Measurements from ENCODE around the gene ACTA2.

Gene ACTA2

DNA sequence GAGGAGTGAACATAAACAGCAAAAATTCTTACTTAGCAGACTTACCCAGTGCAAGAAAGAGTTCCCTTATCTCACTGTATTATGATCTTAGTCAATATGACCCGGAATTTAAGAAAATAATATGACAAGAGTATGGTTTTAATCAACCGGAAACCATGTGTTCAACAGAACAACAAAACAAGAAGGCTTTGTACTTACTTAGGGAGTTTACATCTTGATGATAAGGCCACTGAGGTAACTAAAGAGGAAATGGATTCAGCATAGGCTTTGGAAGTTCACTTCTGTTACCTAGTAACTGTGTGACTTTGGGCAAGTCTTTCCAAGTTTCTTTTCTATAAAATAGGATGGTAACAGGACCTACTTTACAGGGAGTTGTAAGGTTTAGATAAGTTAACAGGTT is 30.6 kb upstream of the ACTA2 start:
- H3K4me3 ChIP-seq (ENCODE audit: low read depth in 1 of 2, low read length in 2 of 2): no peak overlapping the region
- H3K27ac ChIP-seq (ENCODE audit: low read depth, low read length): peak overlapping the region; percentile 5
- peaks cover 5 to 51% of the 10 kb centered on the region in 2 donors for H3K4me1 ChIP-seq (ENCODE audit: control insufficient read depth in 1 of 2, insufficient read depth in 2 of 2, low read length in 2 of 2)

DNA sequence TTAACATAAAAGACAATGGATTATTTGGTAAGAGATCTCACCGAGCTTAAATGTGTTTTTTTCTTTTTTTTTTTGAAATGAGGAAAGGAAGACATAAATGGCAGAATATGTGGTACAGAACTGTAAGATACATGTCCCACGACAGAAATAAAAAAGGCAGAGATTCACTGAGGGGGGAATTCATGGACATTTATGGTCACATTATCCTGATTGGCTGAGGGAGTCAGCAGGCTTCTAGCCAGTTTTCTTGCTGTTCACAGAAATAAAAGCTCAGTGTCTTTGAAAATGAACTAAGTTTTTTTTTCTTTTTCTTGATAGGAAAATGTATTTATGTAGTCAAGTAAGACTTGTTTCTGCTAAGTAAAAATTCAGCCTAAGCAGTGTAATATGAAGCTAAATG is 29.8 kb upstream of the ACTA2 start:
- H3K4me3 ChIP-seq (ENCODE audit: low read depth in 1 of 2, low read length in 2 of 2): no peak overlapping the region
- no peak overlapping the region for H3K9ac ChIP-seq (ENCODE audit: low read depth in 1 of 2, low read length in 2 of 2)
- H3K27me3 ChIP-seq (ENCODE audit: control insufficient read depth in 1 of 2, insufficient read depth in 2 of 2, low read length in 2 of 2): no peaks in the 10 kb centered on the region
- no peaks in the 10 kb centered on the region for H3K9me3 ChIP-seq (ENCODE audit: control insufficient read depth in 1 of 2, low read length in 2 of 2)
- H3K36me3 ChIP-seq (ENCODE audit: control insufficient read depth in 1 of 2, insufficient read depth in 2 of 2, low read length in 2 of 2): no peaks in the 10 kb centered on the region
- no peak overlapping the region for H3K27ac ChIP-seq (ENCODE audit: low read depth, low read length)
- peaks cover 5 to 51% of the 10 kb centered on the region in 2 donors for H3K4me1 ChIP-seq (ENCODE audit: control insufficient read depth in 1 of 2, insufficient read depth in 2 of 2, low read length in 2 of 2)

More for the DNA sequence above, 30.6 kb upstream of the ACTA2 start:
- H3K9ac ChIP-seq (ENCODE audit: low read depth in 1 of 2, low read length in 2 of 2): no peak overlapping the region
- no peaks in the 10 kb centered on the region for H3K36me3 ChIP-seq (ENCODE audit: control insufficient read depth in 1 of 2, insufficient read depth in 2 of 2, low read length in 2 of 2)
- no peaks in the 10 kb centered on the region for H3K27me3 ChIP-seq (ENCODE audit: control insufficient read depth in 1 of 2, insufficient read depth in 2 of 2, low read length in 2 of 2)
- no peaks in the 10 kb centered on the region for H3K9me3 ChIP-seq (ENCODE audit: control insufficient read depth in 1 of 2, low read length in 2 of 2)

DNA sequence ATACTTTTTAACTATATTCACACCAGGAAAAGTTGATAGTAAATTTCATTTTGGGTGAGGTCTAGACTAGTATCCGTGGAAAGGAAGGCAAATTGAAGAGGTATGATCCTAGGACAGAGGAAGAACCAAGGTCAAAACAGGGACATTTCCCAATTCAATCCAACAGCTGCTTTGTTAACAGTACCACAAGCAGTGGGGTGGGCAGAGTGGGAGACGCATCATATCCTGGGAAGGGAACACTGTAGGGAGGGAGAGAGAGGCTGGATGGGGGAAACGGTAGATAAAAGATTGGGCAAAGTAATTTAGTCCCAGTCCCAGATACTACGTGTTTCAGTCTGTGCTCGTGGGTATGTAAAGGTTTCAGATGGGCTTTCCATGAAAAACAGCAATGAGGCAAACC is 28.9 kb upstream of the ACTA2 start:
- H3K27ac ChIP-seq (ENCODE audit: low read depth, low read length): no peak overlapping the region
- H3K4me3 ChIP-seq (ENCODE audit: low read depth in 1 of 2, low read length in 2 of 2): no peak overlapping the region
- no peak overlapping the region for H3K9ac ChIP-seq (ENCODE audit: low read depth in 1 of 2, low read length in 2 of 2)
- H3K36me3 ChIP-seq (ENCODE audit: control insufficient read depth in 1 of 2, insufficient read depth in 2 of 2, low read length in 2 of 2): no peaks in the 10 kb centered on the region
- H3K4me1 ChIP-seq (ENCODE audit: control insufficient read depth in 1 of 2, insufficient read depth in 2 of 2, low read length in 2 of 2): peaks cover 5 to 51% of the 10 kb centered on the region in 2 donors
- no peaks in the 10 kb centered on the region for H3K9me3 ChIP-seq (ENCODE audit: control insufficient read depth in 1 of 2, low read length in 2 of 2)
- no peaks in the 10 kb centered on the region for H3K27me3 ChIP-seq (ENCODE audit: control insufficient read depth in 1 of 2, insufficient read depth in 2 of 2, low read length in 2 of 2)

DNA sequence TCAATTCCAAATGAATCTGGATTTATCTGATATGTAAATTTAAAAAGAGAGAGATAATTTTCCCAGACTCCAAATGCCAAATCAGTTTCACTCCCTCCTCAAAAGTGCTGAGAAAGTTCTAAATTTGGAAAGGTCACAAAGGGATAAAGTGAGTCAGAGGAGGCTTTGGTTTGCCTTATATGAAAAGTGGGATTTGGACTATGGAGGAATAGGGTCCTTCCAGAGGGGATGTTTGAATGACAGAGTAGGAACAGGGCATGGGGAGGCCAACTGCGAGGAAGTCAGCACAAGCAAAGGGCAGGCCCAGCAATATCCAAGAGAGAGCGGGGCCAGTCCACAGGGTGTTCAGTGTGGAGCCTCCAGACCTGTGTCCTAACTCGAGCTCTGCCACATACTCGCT is 28.2 kb upstream of the ACTA2 start:
- H3K9me3 ChIP-seq (ENCODE audit: control insufficient read depth in 1 of 2, low read length in 2 of 2): no peaks in the 10 kb centered on the region
- H3K4me1 ChIP-seq (ENCODE audit: control insufficient read depth in 1 of 2, insufficient read depth in 2 of 2, low read length in 2 of 2): peaks cover 7 to 51% of the 10 kb centered on the region in 2 donors
- no peak overlapping the region for H3K27ac ChIP-seq (ENCODE audit: low read depth, low read length)
- H3K27me3 ChIP-seq (ENCODE audit: control insufficient read depth in 1 of 2, insufficient read depth in 2 of 2, low read length in 2 of 2): no peaks in the 10 kb centered on the region
- H3K4me3 ChIP-seq (ENCODE audit: low read depth in 1 of 2, low read length in 2 of 2): no peak overlapping the region
- H3K36me3 ChIP-seq (ENCODE audit: control insufficient read depth in 1 of 2, insufficient read depth in 2 of 2, low read length in 2 of 2): no peaks in the 10 kb centered on the region
- H3K9ac ChIP-seq (ENCODE audit: low read depth in 1 of 2, low read length in 2 of 2): no peak overlapping the region

DNA sequence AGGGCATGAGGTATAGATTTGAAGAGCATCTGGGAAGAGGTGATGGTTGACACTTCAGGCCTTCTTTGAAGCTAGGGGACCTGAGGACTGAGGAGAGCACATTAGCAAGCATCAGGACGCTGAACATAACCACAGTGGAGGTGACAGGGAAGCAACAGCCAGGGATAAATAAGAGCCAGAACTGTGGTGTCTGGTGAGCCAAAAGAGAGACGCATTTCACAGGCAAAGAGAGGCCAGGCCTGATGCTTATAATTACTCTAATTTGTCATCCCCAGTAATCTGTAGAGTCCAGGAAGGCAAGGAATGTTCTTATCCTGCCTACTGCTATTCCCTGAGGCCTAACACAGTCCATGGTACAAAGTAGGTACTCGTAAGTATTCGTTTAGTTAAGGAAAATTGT is 27.7 kb upstream of the ACTA2 start:
- Histone ChIP-seq H3K9me3 (ENCODE audit: control insufficient read depth in 1 of 2, low read length in 2 of 2) (no peaks in the 10 kb centered on the region), H3K27me3 (ENCODE audit: control insufficient read depth in 1 of 2, insufficient read depth in 2 of 2, low read length in 2 of 2) (no peaks in the 10 kb centered on the region), H3K4me3 (ENCODE audit: low read depth in 1 of 2, low read length in 2 of 2) (no peak overlapping the region), H3K27ac (ENCODE audit: low read depth, low read length) (no peak overlapping the region), H3K4me1 (ENCODE audit: control insufficient read depth in 1 of 2, insufficient read depth in 2 of 2, low read length in 2 of 2) (peaks cover 12 to 56% of the 10 kb centered on the region in 2 donors), H3K9ac (ENCODE audit: low read depth in 1 of 2, low read length in 2 of 2) (no peak overlapping the region), H3K36me3 (ENCODE audit: control insufficient read depth in 1 of 2, insufficient read depth in 2 of 2, low read length in 2 of 2) (no peaks in the 10 kb centered on the region)

DNA sequence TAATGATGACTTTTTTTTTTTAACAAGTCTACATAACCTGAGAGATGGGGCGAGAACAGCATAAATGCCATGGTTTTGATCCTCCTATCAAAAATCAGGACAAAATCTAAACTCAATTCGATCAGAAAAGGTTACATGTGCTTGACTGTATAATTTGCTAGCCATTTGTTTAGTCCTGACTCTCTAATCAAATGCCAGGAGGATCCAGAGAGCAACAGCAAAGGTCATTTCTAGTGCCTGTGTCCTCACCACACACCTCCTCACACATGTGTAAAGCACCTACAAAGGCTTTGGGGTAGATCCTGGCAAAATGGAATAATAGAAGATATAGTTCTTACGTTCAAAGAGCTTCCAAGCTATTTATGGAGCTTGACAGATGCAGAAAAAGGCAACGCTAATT is 27.0 kb upstream of the ACTA2 start:
- H3K9ac ChIP-seq (ENCODE audit: low read depth in 1 of 2, low read length in 2 of 2): no peak overlapping the region
- no peak overlapping the region for H3K27ac ChIP-seq (ENCODE audit: low read depth, low read length)
- H3K4me1 ChIP-seq (ENCODE audit: control insufficient read depth in 1 of 2, insufficient read depth in 2 of 2, low read length in 2 of 2): peaks cover 12 to 61% of the 10 kb centered on the region in 2 donors

DNA sequence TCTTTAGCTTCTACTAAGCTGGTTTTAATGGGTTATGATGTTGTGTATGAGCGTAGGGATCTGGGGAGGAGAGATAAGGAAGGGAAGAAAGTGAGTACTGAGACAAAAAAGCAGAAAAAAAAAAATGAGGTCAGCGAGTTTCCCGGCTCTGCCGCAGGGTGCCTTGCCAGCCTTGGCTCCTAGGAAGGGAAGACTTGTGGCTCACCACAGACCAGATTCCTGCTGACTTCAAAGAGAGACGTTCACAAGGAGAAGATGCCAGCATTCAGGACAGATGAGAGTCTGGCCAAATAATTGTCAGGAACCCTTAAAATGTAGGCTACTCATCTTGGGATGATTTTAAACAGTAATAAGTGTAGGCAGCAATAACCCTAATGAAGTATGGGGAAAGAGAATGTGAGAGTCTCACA is 26.6 kb upstream of the ACTA2 start:
- H3K4me1 ChIP-seq (ENCODE audit: control insufficient read depth in 1 of 2, insufficient read depth in 2 of 2, low read length in 2 of 2): peaks cover 12 to 59% of the 10 kb centered on the region in 2 donors
- H3K9me3 ChIP-seq (ENCODE audit: control insufficient read depth in 1 of 2, low read length in 2 of 2): no peaks in the 10 kb centered on the region

More for the DNA sequence above, 27.0 kb upstream of the ACTA2 start:
- Histone ChIP-seq H3K4me3 (ENCODE audit: low read depth in 1 of 2, low read length in 2 of 2) (no peak overlapping the region), H3K9me3 (ENCODE audit: control insufficient read depth in 1 of 2, low read length in 2 of 2) (no peaks in the 10 kb centered on the region), H3K27me3 (ENCODE audit: control insufficient read depth in 1 of 2, insufficient read depth in 2 of 2, low read length in 2 of 2) (no peaks in the 10 kb centered on the region), H3K36me3 (ENCODE audit: control insufficient read depth in 1 of 2, insufficient read depth in 2 of 2, low read length in 2 of 2) (no peaks in the 10 kb centered on the region)

DNA sequence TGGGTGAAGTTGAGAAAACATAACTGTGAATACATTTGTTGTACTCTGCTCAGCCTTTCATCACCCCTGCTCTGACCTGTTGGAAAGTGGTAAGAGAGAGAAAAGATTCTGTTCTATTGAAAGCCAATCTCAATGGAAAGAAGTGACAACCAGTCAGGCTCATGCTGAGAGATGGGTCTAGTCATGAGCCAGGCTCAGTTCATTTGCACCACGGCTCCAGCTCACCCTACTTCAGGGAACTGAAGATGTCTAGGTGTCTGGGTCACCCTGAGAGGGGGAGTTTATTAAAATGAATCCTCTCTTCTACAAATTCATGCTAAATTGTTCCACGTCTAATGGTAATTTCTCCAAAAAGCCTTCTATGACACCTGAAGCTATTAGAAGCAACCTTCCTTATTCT is 25.9 kb upstream of the ACTA2 start:
- peaks cover 12 to 52% of the 10 kb centered on the region in 2 donors for H3K4me1 ChIP-seq (ENCODE audit: control insufficient read depth in 1 of 2, insufficient read depth in 2 of 2, low read length in 2 of 2)

More for the DNA sequence above, 26.6 kb upstream of the ACTA2 start:
- Histone ChIP-seq H3K36me3 (ENCODE audit: control insufficient read depth in 1 of 2, insufficient read depth in 2 of 2, low read length in 2 of 2) (no peaks in the 10 kb centered on the region), H3K4me3 (ENCODE audit: low read depth in 1 of 2, low read length in 2 of 2) (no peak overlapping the region), H3K27ac (ENCODE audit: low read depth, low read length) (no peak overlapping the region), H3K9ac (ENCODE audit: low read depth in 1 of 2, low read length in 2 of 2) (no peak overlapping the region), H3K27me3 (ENCODE audit: control insufficient read depth in 1 of 2, insufficient read depth in 2 of 2, low read length in 2 of 2) (no peaks in the 10 kb centered on the region)

DNA sequence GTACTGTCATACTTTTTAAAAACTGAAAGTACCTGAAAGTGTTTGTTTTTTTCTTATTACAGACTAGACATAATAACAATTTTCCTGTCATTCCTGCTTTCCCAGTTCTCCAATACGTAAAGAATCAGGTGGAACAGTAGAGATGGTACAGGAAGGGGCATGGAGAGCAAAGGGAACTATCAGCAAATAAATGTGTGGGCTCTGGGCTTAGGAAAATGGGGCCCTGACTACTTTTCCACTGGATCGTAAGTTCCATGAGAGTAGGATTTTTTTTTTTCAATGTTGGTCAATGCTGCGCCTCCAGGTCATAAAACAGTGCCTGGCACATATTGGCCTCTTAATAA is 22.8 kb upstream of the ACTA2 start:
- H3K4me1 ChIP-seq (ENCODE audit: control insufficient read depth in 1 of 2, insufficient read depth in 2 of 2, low read length in 2 of 2): peaks cover 7 to 23% of the 10 kb centered on the region in 2 donors
- peak overlapping the region; percentile 49 for H3K27ac ChIP-seq (ENCODE audit: low read depth, low read length)
- H3K9ac ChIP-seq (ENCODE audit: low read depth in 1 of 2, low read length in 2 of 2): peak overlapping the region; percentile 13 to 35
- H3K9me3 ChIP-seq (ENCODE audit: control insufficient read depth in 1 of 2, low read length in 2 of 2): no peaks in the 10 kb centered on the region
- H3K4me3 ChIP-seq (ENCODE audit: low read depth in 1 of 2, low read length in 2 of 2): peak overlapping the region; percentile 62 to 73
- H3K36me3 ChIP-seq (ENCODE audit: control insufficient read depth in 1 of 2, insufficient read depth in 2 of 2, low read length in 2 of 2): no peaks in the 10 kb centered on the region
- H3K27me3 ChIP-seq (ENCODE audit: control insufficient read depth in 1 of 2, insufficient read depth in 2 of 2, low read length in 2 of 2): no peaks in the 10 kb centered on the region

More for the DNA sequence above, 25.9 kb upstream of the ACTA2 start:
- H3K36me3 ChIP-seq (ENCODE audit: control insufficient read depth in 1 of 2, insufficient read depth in 2 of 2, low read length in 2 of 2): no peaks in the 10 kb centered on the region
- no peak overlapping the region for H3K27ac ChIP-seq (ENCODE audit: low read depth, low read length)
- no peak overlapping the region for H3K4me3 ChIP-seq (ENCODE audit: low read depth in 1 of 2, low read length in 2 of 2)
- no peak overlapping the region for H3K9ac ChIP-seq (ENCODE audit: low read depth in 1 of 2, low read length in 2 of 2)
- H3K9me3 ChIP-seq (ENCODE audit: control insufficient read depth in 1 of 2, low read length in 2 of 2): no peaks in the 10 kb centered on the region
- H3K27me3 ChIP-seq (ENCODE audit: control insufficient read depth in 1 of 2, insufficient read depth in 2 of 2, low read length in 2 of 2): no peaks in the 10 kb centered on the region

DNA sequence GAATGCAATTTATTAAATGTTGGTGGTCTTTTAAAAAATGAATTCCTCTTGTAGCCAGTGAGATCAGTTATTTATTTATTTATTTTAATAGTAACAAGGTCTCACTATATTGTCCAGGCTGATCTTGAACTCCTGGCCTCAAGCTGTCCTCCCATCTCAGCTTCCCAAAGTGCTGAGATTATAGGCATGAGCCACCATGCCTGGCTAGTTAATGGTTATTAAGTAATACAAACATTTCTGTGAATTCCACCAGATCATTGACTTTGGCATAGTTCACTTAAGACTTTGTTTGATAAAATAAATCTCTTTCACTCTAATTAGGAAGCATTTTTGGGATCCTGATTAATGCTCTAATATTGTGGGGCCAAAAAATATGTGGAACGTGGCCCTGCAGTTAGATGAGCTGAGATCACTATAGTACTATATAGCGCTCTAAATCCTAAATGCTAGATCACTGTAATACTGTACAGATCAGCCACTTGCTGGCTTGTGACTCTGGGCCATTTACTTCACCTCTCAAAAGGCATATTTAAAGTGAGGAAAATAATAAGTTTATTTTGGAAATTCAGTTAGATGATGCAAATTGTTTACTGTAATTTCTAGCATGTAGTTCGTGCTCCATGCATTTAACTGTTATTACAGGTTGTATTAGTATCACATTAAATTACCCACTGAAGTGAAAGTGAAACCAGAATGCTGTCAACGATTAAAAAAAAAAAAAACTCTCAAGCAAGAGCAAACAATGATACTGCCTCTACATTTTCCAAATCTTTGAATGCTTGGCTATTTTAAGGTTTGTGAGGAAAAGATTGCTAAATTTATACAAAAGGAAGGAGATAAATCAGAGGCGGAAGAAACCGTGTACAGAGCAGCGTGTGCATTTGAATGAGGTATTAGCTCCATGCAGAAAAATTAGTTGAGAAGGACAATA is 22.1 kb upstream of the ACTA2 start:
- Histone ChIP-seq H3K4me3 (ENCODE audit: low read depth in 1 of 2, low read length in 2 of 2) (peak overlapping the region; percentile 62 to 73), H3K9me3 (ENCODE audit: control insufficient read depth in 1 of 2, low read length in 2 of 2) (no peaks in the 10 kb centered on the region), H3K36me3 (ENCODE audit: control insufficient read depth in 1 of 2, insufficient read depth in 2 of 2, low read length in 2 of 2) (no peaks in the 10 kb centered on the region), H3K27me3 (ENCODE audit: control insufficient read depth in 1 of 2, insufficient read depth in 2 of 2, low read length in 2 of 2) (no peaks in the 10 kb centered on the region), H3K27ac (ENCODE audit: low read depth, low read length) (peak overlapping the region; percentile 49), H3K9ac (ENCODE audit: low read depth in 1 of 2, low read length in 2 of 2) (peak overlapping the region; percentile 13 to 35), H3K4me1 (ENCODE audit: control insufficient read depth in 1 of 2, insufficient read depth in 2 of 2, low read length in 2 of 2) (peaks cover 7 to 17% of the 10 kb centered on the region in 2 donors)

Data from duodenal mucosa (tissue), 2 donors.